ENCODE measurements around the gene TM6SF1. TPM values are rescaled to one million over a fixed set of nuclear protein-coding genes. Genes with fewer than 3 reads are reported as not detected.
A peak's percentile ranks its signal among the peaks of the same experiment; 100 is the strongest.

TM6SF1 gene
- total RNA-seq, 6 donors from 2014 or later: 7.5 to 27.1 (median 21.4) TPM

DNA sequence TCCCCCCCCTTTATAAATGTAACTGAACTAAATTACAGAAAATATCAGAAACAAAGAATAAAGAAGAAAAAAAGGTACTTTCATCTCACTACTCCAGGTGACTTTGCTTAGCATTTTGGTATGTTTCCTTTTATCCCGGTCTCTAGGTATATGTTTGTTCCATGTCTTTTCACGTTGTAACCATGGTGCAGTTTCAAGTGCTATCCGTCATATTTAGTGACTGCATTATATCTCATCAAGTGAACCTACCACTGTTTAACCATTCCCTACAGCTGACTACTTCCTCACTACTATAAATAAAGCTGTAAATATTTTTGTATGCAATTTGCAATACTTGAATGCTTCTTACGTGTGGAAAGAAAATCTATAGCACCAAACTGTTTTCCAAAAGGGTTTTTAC lies 42.6 kb upstream of the TM6SF1 start:
- H3K9me3 ChIP-seq: no peaks in the 10 kb centered on the region
- H3K36me3 ChIP-seq: peaks cover 0 to 3% (median 2%) of the 10 kb centered on the region in 4 donors
- H3K27ac ChIP-seq: peak overlapping the region in 1 of 4 donors; percentile 96
- H3K4me1 ChIP-seq: peaks cover 29 to 66% (median 42%) of the 10 kb centered on the region in 4 donors
- DNase-seq: no peak
- TF ChIP-seq POLR2A (IDR thresholded peaks at IDR 0.05): no peak
- TF ChIP-seq, protein P1, sequence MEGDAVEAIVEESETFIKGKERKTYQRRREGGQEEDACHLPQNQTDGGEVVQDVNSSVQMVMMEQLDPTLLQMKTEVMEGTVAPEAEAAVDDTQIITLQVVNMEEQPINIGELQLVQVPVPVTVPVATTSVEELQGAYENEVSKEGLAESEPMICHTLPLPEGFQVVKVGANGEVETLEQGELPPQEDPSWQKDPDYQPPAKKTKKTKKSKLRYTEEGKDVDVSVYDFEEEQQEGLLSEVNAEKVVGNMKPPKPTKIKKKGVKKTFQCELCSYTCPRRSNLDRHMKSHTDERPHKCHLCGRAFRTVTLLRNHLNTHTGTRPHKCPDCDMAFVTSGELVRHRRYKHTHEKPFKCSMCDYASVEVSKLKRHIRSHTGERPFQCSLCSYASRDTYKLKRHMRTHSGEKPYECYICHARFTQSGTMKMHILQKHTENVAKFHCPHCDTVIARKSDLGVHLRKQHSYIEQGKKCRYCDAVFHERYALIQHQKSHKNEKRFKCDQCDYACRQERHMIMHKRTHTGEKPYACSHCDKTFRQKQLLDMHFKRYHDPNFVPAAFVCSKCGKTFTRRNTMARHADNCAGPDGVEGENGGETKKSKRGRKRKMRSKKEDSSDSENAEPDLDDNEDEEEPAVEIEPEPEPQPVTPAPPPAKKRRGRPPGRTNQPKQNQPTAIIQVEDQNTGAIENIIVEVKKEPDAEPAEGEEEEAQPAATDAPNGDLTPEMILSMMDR (IDR thresholded peaks at IDR 0.05): no peak
- no peak for TF ChIP-seq POLR2AphosphoS5 (IDR thresholded peaks at IDR 0.05)
- TF ChIP-seq EP300 (IDR thresholded peaks at IDR 0.05): no peak
- peak overlapping the region in 2 of 4 donors; percentile 68 to 89 for H3K4me3 ChIP-seq
- H3K27me3 ChIP-seq: no peaks in the 10 kb centered on the region
- 15 to 35% methylated on average over 4 of the region's 4 CpGs for WGBS, 2 donors
- ATAC-seq (ENCODE audit: low FRiP score in 2 of 2): no peak

DNA sequence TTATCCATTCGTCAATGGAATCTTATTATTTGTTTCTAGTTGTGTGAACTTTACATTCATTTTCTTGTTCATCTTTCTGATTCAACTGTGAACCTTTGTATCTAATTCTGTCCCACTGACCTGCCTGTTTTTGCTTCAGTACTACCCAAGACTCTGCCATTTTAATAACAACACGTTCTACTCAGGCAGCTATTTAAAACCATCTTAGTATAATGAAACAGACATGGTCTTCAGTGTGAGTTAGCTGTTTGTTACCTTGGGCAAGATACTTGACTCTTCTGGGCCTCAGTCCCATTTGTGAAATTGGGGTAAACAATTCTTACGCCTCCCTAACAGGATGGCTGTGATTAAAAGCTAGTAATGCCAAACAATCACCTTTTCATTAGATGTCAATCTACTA lies 42.0 kb upstream of the TM6SF1 start:
- no peaks in the 10 kb centered on the region for H3K27me3 ChIP-seq
- peak overlapping the region in 2 of 4 donors; percentile 87 to 96 for H3K27ac ChIP-seq
- DNase-seq: no peak
- no peak for TF ChIP-seq POLR2A (IDR thresholded peaks at IDR 0.05)
- TF ChIP-seq EP300 (IDR thresholded peaks at IDR 0.05): no peak
- no peaks in the 10 kb centered on the region for H3K9me3 ChIP-seq
- 22 to 27% methylated on average over 3 of the region's 3 CpGs for WGBS, 2 donors
- H3K4me1 ChIP-seq: peaks cover 29 to 65% (median 42%) of the 10 kb centered on the region in 4 donors
- peaks cover 0 to 3% (median 2%) of the 10 kb centered on the region in 4 donors for H3K36me3 ChIP-seq
- peak overlapping the region in 3 of 4 donors; percentile 68 to 89 (median 79) for H3K4me3 ChIP-seq
- ATAC-seq (ENCODE audit: low FRiP score in 2 of 2): no peak

GRCh38 chr15:83066034-83066733 lies 41.3 kb upstream of the TM6SF1 start:
- H3K4me1 ChIP-seq: peaks cover 29 to 57% (median 42%) of the 10 kb centered on the region in 4 donors

DNA sequence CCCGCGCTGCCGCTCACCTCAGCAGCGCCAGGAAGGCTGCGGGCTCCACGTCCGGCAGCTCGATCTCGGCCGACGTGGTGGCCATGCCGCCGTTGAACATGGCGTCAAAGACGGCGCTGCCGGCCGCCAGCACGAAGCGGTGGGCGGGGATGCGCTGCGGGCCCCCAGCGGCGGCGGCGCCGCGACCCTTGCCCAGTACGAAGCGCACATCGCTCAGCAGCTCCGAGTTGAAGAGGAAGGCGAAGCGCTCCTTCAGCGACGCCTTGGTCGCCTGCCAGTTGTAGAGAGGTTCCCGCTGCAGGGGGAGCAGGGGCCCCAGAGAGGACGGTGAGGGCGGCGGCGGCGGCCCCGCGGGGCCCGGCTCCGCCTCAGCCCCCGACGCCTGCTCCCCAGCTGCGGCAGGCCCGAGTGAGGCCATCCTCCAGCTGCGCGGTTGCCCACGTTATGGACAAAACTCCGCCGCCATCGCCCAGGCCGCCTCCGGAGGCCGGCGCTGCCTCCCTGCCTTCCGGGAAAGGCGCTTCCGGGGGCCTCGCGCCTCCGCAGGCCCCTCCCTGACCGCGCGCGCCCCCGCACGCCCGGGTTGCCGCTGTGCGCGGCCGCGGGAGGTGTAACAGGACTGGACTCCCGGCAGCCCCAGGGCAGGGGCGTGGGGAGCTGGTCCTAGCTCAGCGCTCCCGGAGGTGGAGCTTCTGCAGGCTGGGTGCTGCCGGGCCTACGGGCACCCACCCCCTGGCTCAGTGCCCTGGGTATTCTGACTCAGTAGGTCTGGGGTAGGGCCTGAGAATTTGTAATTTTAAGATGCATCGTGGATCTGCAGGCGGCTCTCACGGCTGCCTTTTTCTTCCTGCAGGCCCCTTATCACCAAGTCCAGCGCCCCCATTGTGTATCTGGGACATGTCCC lies 40.5 kb upstream of the TM6SF1 start, which contains the start of gene BTBD1:
TSS of gene BTBD1 (minus strand) at position 519 of the 904 bp plus-strand sequence. CDS start at position 418, 101 bp downstream.
- H3K27ac ChIP-seq: peak within 1 kb of the TSS; percentile 87 to 99 (median 96)
- DNase-seq: peak; percentile 97 to 98
- ATAC-seq (ENCODE audit: low FRiP score in 2 of 2): peak; percentile 98 to 99
- no peaks in the 10 kb centered on the region for H3K27me3 ChIP-seq
- TF ChIP-seq EP300 (IDR thresholded peaks at IDR 0.05): peak in 1 of 4 donors; percentile 26
- TF ChIP-seq POLR2A (IDR thresholded peaks at IDR 0.05): peak in 3 of 4 donors; percentile 90 to 98 (median 94)
- TF ChIP-seq POLR2AphosphoS5 (IDR thresholded peaks at IDR 0.05): peak; percentile 94 to 95
- TF ChIP-seq, protein P1 (IDR thresholded peaks at IDR 0.05): peak in 4 of 6 experiments; percentile 23 to 44 (median 32)
- peaks cover 29 to 50% (median 40%) of the 10 kb centered on the region in 4 donors for H3K4me1 ChIP-seq
- H3K4me3 ChIP-seq: peak within 1 kb of the TSS; percentile 68 to 90 (median 84)
- no peaks in the 10 kb centered on the region for H3K9me3 ChIP-seq
- peaks cover 0 to 3% (median 0%) of the 10 kb centered on the region in 4 donors for H3K36me3 ChIP-seq
- WGBS, 2 donors: 0% methylated on average over 40 of the region's 90 CpGs; no CpG with 5 or more reads in 1 of the 2 donors

More at GRCh38 chr15:83066034-83066733, 41.3 kb upstream of the TM6SF1 start:
- Histone ChIP-seq H3K27me3 (no peaks in the 10 kb centered on the region), H3K27ac (peak overlapping the region; percentile 87 to 99 (median 96)), H3K9me3 (no peaks in the 10 kb centered on the region), H3K4me3 (peak overlapping the region; percentile 68 to 90 (median 84)), H3K36me3 (peaks cover 0 to 3% (median 2%) of the 10 kb centered on the region in 4 donors)
- DNase-seq (no peak), ATAC-seq (ENCODE audit: low FRiP score in 2 of 2) (no peak)
- 6 to 8% methylated on average over 27 to 34 of the region's 42 CpGs for WGBS, 2 donors
- TF ChIP-seq, protein P1 (IDR thresholded peaks at IDR 0.05): no peak
- TF ChIP-seq EP300 (IDR thresholded peaks at IDR 0.05) (no peak), POLR2AphosphoS5 (IDR thresholded peaks at IDR 0.05) (no peak), POLR2A (IDR thresholded peaks at IDR 0.05) (no peak)

Measured in upper lobe of left lung (tissue), 6 donors.